Activated CD4-positive, alpha-beta T cell treated with anti-CD3 and anti-CD28 coated beads for 24 hours (primary cell): ENCODE measurements around the gene CAT.

Experiments used
- DNase-seq, 2 donors: peaks; one replicate each; pipeline ENCODE4 v3.0.0-alpha.2; 2020; ENCODE audit warnings: low read depth in 2 of 2

CAT gene

DNA sequence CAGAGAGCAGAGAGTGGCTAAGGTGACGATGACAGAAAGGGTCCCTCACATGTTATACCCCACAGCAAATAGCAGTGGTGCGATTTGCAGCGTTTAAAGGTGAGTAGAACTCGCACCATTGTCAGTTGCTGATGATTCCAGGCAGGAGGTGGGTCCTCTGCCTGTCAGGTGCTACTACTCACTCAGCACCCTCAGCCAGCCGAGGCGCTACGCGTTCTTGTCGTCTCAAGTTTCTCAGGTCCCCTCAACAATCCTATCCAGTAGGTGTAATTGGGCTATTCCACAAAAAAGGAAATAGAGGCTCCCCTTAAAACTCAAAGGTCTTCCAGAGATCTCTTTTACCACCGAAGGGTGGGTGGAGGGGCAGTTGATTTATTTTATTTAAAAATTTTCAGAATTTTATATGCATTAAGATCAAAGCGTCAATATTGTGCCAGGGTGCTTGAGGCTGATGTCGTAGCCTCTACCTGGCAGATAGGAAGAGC, 56.5 kb downstream of the CAT start:
- no peak for DNase-seq

GRCh38 chr11:34495724-34496377, 57.1 kb downstream of the CAT start:
- DNase-seq: no peak

- DNase-seq: no peak
These were observed 61.2 kb downstream of the CAT start for GRCh38 chr11:34499719-34500500.

GRCh38 chr11:34501500-34501899, 62.8 kb downstream of the CAT start:
- DNase-seq: no peak

DNA sequence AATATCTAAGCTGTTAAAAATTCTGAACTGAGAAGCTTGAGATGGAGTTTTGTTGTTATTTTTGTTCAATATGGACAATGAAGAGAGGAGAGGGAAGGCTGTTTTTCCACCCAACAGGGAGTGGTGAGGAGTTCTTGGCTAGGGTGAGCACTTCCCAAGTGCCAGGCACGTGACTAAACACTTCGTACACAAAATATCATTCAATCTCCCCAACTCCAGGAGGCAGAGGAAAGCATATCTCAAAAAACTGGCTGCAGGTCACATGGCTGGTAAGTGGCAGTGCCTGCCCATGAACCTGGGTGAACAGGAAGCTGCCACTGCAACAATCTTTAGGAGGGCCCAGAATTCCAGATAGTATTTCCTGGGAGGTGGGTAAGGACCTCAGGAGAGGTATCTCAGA, 63.2 kb downstream of the CAT start:
- no peak for DNase-seq

DNA sequence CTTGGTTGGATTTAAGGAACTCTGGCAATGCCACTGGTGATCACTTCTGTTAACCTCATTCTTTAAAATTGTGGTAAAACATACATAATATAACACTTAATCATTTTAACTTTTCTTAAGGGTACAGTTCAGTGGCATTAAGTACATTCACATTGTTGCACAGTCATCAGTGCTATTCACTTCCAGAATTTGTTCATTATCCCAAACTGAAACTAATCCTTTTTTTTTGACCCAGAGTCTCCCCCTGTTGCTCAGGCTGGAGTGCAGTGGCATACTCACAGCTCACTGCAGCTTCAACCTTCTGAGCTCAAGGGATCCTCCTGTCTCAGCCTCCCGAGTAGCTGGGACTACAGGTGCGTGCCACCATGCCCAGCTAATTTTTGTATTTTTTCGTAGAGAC, 64.2 kb downstream of the CAT start:
- DNase-seq: no peak

DNA sequence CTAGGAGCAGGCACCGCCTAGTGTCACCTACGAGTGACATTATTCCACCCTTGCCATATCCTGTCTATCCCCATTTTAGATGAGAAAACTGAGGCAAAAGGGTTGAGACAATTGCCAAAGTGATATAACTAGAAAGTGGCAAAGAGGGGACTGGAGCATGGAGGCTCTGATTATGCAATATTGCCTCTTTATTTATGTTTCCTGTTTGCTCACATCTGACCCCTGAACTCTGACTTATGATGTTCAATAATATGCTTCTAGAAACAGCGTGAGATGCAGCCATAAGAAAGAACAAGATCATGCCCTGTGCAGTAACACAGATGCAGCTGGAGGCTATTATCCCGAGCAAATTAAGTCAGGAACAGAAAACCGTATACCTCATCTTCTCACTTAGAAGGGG, 67.1 kb downstream of the CAT start:
- no peak for DNase-seq

DNA sequence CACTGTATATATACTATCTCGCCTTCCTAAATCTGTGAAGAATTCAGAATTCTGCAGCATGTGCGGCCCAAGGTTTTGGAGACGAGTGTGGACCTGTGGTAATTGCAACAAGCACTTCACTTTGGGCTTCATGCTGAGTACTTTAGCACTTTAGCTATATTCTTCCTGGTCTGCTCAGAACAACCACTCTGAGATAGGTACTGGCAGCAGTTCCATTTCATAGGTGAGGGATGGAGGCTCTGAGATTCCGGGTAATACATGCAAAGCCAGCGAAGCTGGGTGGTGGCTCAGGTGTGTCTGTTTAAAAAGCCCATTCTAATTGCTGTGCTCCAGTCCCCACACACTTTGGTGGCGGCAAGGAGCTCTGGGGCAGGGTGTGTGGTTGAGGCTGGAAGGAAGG, 68.4 kb downstream of the CAT start:
- no peak for DNase-seq

GRCh38 chr11:34507610-34508009, 68.9 kb downstream of the CAT start:
- no peak for DNase-seq

DNA sequence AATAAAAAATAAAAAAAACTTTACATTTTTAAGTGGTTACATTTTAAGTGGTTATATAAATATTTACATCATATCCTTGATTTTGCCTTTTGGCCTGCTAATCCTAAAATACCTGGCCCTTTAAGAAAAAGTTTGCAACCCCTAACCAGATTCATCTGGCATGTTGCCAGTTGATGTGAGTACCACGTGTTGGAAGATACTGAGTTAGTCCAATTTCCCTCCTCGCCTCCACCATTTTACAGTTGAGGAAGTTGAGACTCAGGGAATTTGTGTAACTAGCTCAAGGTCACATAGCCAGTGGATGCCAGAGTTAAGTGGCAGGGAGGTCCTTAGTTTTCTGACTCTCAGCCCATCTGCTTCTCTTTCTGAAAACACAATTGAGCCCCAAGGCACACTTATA, 69.8 kb downstream of the CAT start:
- no peak for DNase-seq

DNA sequence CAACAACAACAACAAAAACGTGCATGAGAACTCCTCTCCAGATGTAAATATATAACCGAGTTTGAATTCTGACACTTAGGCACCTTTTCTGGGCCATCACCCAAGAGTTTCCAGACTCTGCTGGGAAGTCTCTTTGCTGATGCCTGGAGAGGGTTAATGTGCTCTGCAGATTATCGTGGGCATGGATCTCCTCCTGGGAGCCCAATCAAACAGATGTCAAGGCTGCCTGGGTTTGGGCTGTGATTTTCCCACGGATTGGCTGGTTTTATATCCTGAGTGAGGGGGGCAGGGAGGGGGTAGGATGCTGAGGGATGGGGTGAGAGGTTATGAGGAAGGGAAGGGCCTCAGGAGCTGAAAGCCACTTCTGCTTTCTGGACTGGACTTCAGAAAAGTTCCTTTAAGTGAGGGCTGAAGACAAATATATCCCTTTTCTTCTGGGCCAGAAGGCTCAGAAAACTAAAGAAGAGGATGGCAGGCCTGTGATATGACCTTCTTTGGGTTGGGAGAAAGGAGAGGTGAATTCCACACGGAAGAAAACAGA, 70.7 kb downstream of the CAT start:
- no peak for DNase-seq

DNA sequence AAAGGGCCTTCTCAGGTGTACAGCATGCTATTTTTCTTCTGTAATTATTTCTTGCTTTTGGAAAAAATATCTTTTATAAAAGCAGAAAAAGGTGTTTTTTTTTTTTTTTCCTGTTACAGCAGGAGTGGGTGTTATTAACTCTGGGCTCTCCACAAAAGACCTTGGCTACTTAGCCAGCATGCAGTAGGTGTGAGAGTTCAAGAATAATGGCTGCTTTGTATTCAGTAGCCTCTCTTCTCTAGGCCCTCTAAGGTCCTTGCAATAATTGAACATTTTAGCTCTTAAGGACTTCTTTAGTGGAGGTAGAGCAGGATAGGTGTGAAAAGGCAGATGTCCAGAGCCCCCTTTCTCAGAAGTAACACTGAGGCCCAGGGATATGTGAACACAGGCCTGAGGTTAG, 71.5 kb downstream of the CAT start:
- DNase-seq: no peak

- DNase-seq: no peak
These were observed 71.9 kb downstream of the CAT start for GRCh38 chr11:34510673-34511072.

GRCh38 chr11:34512840-34513681, 74.3 kb downstream of the CAT start:
- peak; percentile 31 to 48 for DNase-seq

- no peak for DNase-seq
These were observed 75.1 kb downstream of the CAT start, which contains the start of gene ELF5 for GRCh38 chr11:34513682-34514449. Gene ELF5, minus strand, starts transcription at chr11:34513794. Its CDS starts 8,045 bp downstream, at chr11:34505749.

GRCh38 chr11:34514597-34514996, 75.9 kb downstream of the CAT start:
- DNase-seq: no peak

DNA sequence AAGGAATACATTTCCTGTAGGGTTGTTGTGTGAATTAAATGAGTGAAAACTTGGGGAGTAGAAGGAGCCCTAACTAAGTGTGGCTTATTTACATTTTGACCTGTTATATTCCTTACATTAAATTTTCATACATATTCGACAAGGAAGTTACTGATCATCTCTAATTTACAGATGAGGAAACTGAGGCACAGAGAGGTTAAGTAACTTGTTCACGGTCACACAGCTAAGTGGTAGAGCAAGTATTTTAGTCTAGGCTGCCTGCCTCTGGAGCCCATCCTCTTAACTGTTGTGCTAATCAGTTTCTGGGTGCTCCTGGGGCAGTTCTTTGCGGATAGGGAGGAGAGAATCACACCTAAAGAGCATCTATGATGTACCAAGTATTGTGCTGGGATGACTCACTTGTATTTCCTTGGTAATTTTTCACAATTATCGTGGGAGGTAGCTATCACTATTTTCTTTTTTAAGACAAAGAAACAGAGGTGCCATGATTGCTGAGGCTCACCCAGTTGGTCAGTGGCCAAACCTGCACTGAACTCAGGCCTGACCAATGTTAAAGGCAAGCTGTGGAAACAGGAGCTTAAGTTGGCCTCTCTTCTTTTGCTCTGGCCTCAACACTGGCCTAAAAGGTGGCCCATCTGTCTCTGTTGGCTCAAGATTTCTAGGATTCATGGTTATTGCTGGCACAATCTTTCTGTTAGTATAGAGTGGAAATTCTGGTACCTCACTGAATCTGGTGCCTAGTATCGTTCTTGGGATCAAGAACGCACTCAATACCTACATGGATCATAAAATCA, 77.7 kb downstream of the CAT start:
- no peak for DNase-seq

DNA sequence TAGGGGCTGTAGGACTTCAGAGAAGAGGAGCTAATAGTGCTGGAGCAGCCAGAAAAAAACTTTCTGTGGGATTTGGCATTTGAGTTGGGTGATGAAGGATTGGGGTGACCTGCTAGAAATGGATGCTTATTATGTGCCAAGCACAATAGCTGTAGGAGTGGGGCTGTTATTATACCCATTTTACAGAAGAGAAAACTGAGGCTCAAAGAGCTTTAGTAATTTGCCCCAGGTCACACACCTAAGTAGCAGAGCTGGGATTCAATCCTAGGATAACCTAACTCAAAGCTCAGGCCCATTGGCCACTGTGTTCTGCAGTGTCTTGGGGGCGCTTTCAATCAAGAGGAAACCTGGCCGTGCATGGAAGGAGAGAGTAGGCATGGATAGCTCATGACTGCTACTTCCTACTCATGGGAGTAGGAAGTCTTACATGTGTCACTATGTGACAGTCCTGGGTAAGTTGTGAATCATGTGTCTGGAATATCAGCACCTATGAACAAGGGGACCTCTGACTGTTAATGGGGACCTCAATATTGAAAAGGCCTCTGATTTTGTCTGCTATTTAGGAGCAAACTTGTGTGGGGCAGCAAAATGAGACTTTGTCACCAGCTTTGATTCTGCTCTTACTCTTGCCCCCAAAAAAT, 81.0 kb downstream of the CAT start:
- no peak for DNase-seq

- DNase-seq: no peak
These were observed 82.5 kb downstream of the CAT start for GRCh38 chr11:34521265-34521664.
